SIG-M5 treated with dmso at 0.1 percent for 504 hours (cell line): Measurements from ENCODE around the gene PRRC2A.

Experiments
- DNase-seq: peaks from one replicate; lab custom pipeline; 2025; ENCODE audit not compliant: unreplicated experiment; lab: John Stamatoyannopoulos, UW

The PRRC2A gene

GRCh38 chr6:31622684-31623091 is 2.2 kb downstream of the PRRC2A start:
- peak; percentile 89 for DNase-seq

- DNase-seq, result no peak
Observed at GRCh38 chr6:31624070-31624469, 3.6 kb downstream of the PRRC2A start.

GRCh38 chr6:31626952-31627351 is 6.4 kb downstream of the PRRC2A start:
- DNase-seq, result no peak

- DNase-seq, result no peak
Observed at GRCh38 chr6:31627690-31628287, 7.3 kb downstream of the PRRC2A start.

GRCh38 chr6:31629014-31629413 is 8.5 kb downstream of the PRRC2A start:
- DNase-seq, result no peak

GRCh38 chr6:31630177-31630934 is 9.8 kb downstream of the PRRC2A start:
- DNase-seq, result no peak

- no peak for DNase-seq
Observed at GRCh38 chr6:31631209-31631608, 10.7 kb downstream of the PRRC2A start.

GRCh38 chr6:31631681-31632278 is 11.3 kb downstream of the PRRC2A start:
- DNase-seq, result no peak

- no peak for DNase-seq
Observed at GRCh38 chr6:31632279-31632946, 11.9 kb downstream of the PRRC2A start.

GRCh38 chr6:31633447-31633846 is 12.9 kb downstream of the PRRC2A start:
- DNase-seq, result no peak

- DNase-seq, result no peak
Observed at GRCh38 chr6:31634131-31634530, 13.6 kb downstream of the PRRC2A start.

GRCh38 chr6:31634969-31635575 is 14.6 kb downstream of the PRRC2A start:
- no peak for DNase-seq

GRCh38 chr6:31636698-31637596 is 16.4 kb downstream of the PRRC2A start:
- no peak for DNase-seq

GRCh38 chr6:31639043-31639442 is 18.5 kb downstream of the PRRC2A start:
- no peak for DNase-seq

GRCh38 chr6:31639449-31639861 is 18.9 kb downstream of the PRRC2A start:
- no peak for DNase-seq

- no peak for DNase-seq
Observed at GRCh38 chr6:31640612-31641011, 20.1 kb downstream of the PRRC2A start.

GRCh38 chr6:31641370-31641769 is 20.9 kb downstream of the PRRC2A start:
- no peak for DNase-seq

- no peak for DNase-seq
Observed at GRCh38 chr6:31642798-31643570, 22.5 kb downstream of the PRRC2A start.

GRCh38 chr6:31643818-31644454 is 23.4 kb downstream of the PRRC2A start:
- no peak for DNase-seq
